ENCODE data around the gene RPTOR.

DNA sequence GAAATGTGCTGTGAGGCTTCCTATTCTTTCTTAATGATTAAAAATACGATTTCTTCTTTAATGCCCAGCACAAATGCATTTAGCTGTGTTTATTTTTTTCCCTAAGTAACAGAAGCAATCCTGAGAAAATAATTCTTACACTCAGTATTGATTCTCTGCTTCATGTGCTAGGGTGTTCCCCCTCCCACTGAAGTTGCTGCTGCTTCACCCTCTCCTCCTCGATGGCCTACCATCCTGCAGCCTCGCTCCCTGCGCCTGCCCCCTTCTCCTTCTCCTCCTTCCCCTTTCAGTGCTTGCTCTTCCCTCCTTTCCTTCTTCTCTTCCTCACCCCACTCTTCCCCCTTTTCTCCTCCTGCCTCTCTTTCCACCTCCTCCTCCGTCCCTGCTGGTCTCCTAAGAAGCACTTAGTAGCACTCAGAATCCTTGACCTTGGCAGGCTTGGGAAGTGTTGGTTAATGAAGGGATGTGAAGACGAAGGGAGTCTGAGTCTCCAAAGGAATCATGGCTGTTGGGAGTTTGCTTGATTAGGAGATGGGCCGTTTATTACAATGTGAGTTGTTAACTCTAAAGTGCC is 119.7 kb downstream of the RPTOR start:
- TF ChIP-seq ZNF416 (tag by site-specific recombination; IDR thresholded peaks at IDR 0.05) (no peak), ZNF175 (tag by site-specific recombination; IDR thresholded peaks at IDR 0.05) (no peak), EGR2 (tag by site-specific recombination; IDR thresholded peaks at IDR 0.05; ENCODE audit: low read depth) (no peak; the same call in 1 of the 2 replicates), ZNF114 (tag by site-specific recombination; IDR thresholded peaks at IDR 0.05) (no peak), ZNF629 (tag by site-specific recombination; IDR thresholded peaks at IDR 0.05) (no peak)
- TF ChIP-seq, protein P1, sequence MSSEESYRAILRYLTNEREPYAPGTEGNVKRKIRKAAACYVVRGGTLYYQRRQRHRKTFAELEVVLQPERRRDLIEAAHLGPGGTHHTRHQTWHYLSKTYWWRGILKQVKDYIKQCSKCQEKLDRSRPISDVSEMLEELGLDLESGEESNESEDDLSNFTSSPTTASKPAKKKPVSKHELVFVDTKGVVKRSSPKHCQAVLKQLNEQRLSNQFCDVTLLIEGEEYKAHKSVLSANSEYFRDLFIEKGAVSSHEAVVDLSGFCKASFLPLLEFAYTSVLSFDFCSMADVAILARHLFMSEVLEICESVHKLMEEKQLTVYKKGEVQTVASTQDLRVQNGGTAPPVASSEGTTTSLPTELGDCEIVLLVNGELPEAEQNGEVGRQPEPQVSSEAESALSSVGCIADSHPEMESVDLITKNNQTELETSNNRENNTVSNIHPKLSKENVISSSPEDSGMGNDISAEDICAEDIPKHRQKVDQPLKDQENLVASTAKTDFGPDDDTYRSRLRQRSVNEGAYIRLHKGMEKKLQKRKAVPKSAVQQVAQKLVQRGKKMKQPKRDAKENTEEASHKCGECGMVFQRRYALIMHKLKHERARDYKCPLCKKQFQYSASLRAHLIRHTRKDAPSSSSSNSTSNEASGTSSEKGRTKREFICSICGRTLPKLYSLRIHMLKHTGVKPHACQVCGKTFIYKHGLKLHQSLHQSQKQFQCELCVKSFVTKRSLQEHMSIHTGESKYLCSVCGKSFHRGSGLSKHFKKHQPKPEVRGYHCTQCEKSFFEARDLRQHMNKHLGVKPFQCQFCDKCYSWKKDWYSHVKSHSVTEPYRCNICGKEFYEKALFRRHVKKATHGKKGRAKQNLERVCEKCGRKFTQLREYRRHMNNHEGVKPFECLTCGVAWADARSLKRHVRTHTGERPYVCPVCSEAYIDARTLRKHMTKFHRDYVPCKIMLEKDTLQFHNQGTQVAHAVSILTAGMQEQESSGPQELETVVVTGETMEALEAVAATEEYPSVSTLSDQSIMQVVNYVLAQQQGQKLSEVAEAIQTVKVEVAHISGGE (tag by site-specific recombination; conservative IDR thresholded peaks at IDR 0.05; ENCODE audit: low read depth): no peak
- TF ChIP-seq, protein P2, sequence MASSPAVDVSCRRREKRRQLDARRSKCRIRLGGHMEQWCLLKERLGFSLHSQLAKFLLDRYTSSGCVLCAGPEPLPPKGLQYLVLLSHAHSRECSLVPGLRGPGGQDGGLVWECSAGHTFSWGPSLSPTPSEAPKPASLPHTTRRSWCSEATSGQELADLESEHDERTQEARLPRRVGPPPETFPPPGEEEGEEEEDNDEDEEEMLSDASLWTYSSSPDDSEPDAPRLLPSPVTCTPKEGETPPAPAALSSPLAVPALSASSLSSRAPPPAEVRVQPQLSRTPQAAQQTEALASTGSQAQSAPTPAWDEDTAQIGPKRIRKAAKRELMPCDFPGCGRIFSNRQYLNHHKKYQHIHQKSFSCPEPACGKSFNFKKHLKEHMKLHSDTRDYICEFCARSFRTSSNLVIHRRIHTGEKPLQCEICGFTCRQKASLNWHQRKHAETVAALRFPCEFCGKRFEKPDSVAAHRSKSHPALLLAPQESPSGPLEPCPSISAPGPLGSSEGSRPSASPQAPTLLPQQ (tag by site-specific recombination; IDR thresholded peaks at IDR 0.05): no peak
- TF ChIP-seq, protein P3, sequence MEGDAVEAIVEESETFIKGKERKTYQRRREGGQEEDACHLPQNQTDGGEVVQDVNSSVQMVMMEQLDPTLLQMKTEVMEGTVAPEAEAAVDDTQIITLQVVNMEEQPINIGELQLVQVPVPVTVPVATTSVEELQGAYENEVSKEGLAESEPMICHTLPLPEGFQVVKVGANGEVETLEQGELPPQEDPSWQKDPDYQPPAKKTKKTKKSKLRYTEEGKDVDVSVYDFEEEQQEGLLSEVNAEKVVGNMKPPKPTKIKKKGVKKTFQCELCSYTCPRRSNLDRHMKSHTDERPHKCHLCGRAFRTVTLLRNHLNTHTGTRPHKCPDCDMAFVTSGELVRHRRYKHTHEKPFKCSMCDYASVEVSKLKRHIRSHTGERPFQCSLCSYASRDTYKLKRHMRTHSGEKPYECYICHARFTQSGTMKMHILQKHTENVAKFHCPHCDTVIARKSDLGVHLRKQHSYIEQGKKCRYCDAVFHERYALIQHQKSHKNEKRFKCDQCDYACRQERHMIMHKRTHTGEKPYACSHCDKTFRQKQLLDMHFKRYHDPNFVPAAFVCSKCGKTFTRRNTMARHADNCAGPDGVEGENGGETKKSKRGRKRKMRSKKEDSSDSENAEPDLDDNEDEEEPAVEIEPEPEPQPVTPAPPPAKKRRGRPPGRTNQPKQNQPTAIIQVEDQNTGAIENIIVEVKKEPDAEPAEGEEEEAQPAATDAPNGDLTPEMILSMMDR (tag by site-specific recombination; IDR thresholded peaks at IDR 0.05): no peak
